HG02642 (cell line): Measurements from ENCODE around the gene APOM.

Source experiments
- ATAC-seq: cut with Tn5 transposase; IDR thresholded peaks from one replicate; pipeline ENCODE4 v1.9.1; 2021; ENCODE audit warnings: mild to moderate bottlenecking; ENCODE audit not compliant: unreplicated experiment, poor library complexity

APOM gene

GRCh38 chr6:31701666-31702404 lies 46.1 kb downstream of the APOM start:
- no peak for ATAC-seq

- no peak for ATAC-seq
These were observed 46.7 kb downstream of the APOM start for GRCh38 chr6:31702405-31702818.

DNA sequence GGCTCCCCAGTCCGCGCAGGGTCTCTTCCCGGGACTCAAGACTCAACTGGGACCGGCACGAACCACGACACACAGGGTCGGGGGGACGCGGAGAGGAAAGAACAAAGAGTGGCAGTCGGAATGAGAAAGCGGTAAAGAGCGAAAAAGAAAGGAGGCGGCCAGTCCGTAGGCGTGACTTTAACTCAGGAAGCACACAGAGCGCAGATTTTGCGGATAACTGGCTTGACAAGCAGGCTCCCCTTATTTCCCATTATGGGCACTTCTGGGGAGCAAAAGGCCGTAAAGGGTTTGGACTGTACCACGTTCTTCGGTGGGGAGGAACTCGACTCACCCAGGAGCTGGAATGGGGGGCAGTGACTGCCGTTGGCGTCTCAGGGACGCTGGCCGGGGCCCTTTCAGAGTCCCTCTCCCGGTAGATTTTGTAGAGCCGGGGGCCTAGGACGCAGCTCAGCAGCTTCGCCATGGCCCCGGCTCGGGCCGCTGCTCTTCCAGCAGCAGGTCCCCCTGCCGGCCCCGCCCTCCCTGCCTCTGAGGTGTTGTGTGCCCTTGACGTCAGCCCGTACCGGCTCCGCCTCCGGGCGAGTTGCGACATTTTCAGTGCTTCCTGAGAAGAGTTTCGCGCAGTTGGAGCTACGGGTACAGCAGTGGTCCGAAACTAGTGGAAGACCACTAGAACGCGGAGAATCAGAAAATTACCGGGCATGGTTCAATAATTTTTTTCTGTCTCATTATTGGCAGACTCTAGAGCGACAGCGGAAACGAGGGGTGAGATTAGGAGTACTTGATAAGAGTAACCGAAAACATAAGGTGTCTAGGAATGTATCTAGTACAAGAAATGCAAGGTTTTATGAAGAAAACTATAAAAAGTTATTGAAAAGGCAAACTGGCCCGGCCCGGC lies 47.4 kb downstream of the APOM start, which contains the start of gene ABHD16A:
Gene ABHD16A (minus strand): TSS at position 506 of the 898 bp plus-strand sequence. CDS start 43 bp downstream, at position 463.
- peak; percentile 91 for ATAC-seq

DNA sequence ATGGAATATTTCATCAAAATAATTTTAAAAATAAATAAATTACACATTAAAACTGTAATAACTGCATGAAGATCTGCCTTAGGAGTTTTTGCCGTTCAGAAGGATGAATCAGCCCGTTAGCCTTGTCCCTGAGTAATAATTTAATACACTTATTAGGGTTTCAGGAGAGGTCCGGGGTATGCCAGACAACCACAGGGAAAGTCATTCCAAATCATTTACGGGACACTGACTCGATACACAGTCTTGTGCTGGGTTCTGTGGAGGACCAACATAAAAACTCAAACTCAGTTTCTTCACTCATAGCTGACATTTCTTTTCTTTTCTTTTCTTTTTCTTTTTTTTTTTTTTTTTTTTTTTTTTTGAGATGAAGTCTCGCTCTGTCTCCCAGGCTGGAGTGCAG lies 50.2 kb downstream of the APOM start:
- ATAC-seq: no peak

- ATAC-seq: no peak
These were observed 50.9 kb downstream of the APOM start, which contains the start of gene LY6G6F for GRCh38 chr6:31706599-31706998. TSS of gene LY6G6F (plus strand) at chr6:31706866. CDS start at chr6:31706907, 41 bp downstream.

DNA sequence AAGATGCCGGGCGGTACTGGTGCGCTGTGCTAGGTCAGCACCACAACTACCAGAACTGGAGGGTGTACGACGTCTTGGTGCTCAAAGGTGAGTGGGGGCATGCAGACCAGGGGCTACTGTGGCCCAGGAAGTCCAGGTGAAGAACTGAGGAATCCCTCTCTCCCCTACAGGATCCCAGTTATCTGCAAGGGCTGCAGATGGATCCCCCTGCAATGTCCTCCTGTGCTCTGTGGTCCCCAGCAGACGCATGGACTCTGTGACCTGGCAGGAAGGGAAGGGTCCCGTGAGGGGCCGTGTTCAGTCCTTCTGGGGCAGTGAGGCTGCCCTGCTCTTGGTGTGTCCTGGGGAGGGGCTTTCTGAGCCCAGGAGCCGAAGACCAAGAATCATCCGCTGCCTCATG lies 52.0 kb downstream of the APOM start:
- ATAC-seq: no peak
